WI38 (cell line): ENCODE results near the gene TCEA2.
A peak's percentile ranks its signal among the peaks of the same experiment; 100 is the strongest.

Experiments used
- H3K4me3 ChIP-seq: 2 replicates; pipeline ENCODE4 v1.5.1; 2011; ENCODE audit warnings: low read depth, mild to moderate bottlenecking, control low read depth, low read length
- CTCF ChIP-seq: IDR thresholded peaks from 2 replicates; pipeline ENCODE4 v1.5.1; 2012; ENCODE audit warnings: low read depth, mild to moderate bottlenecking, control low read depth, low read length

TCEA2 gene

GRCh38 chr20:64062596-64063388, at the start of gene TCEA2:
TCEA2 (plus strand) TSS chr20:64063198; CDS start chr20:64063313, 115 bp downstream.
- peak within 1 kb of the TSS; percentile 89 for H3K4me3 ChIP-seq
- no peak for TF ChIP-seq CTCF

GRCh38 chr20:64015635-64016034, 47.4 kb upstream of the TCEA2 start:
- H3K4me3 ChIP-seq, result no peak overlapping the region
- TF ChIP-seq CTCF, result no peak

- no peak for TF ChIP-seq CTCF
- no peak overlapping the region for H3K4me3 ChIP-seq
These were observed 41.6 kb upstream of the TCEA2 start for GRCh38 chr20:64021124-64021975.

GRCh38 chr20:64022671-64023360, 40.2 kb upstream of the TCEA2 start:
- no peak for TF ChIP-seq CTCF
- no peak overlapping the region for H3K4me3 ChIP-seq

- no peak for TF ChIP-seq CTCF
- no peak overlapping the region for H3K4me3 ChIP-seq
These were observed 39.4 kb upstream of the TCEA2 start for GRCh38 chr20:64023361-64024140.

- H3K4me3 ChIP-seq, result no peak overlapping the region
- TF ChIP-seq CTCF, result no peak
These were observed 38.6 kb upstream of the TCEA2 start for GRCh38 chr20:64024141-64024990.
